Cardiac muscle cell (in vitro differentiated cells and primary cell): ENCODE data around the gene SLC38A4. TPM values are rescaled to one million over a fixed set of nuclear protein-coding genes. Genes with fewer than 3 reads are reported as not detected.
"Not testable (repeated sequence)": the region's sequence is repeated elsewhere in the genome, so short reads cannot be mapped to it uniquely, and the experiment has no call there.

ENCODE experiments used
- DNase-seq, 2 donors: peaks; one replicate each; pipeline versions ENCODE4 v3.0.0 to v3.0.0-alpha.2; 2010 to 2017; ENCODE audit warnings: low read depth in 1 of 2, low spot score in 1 of 2
- H3K27ac ChIP-seq: fragments of 200-600 bp; sonication (generic); 2 replicates; pipeline ENCODE4 v1.5.1; 2016
- H3K27me3 ChIP-seq: fragments of 200-600 bp; sonication (generic); 2 replicates; pipeline ENCODE4 v1.6.0; 2016; ENCODE audit warnings: control low read depth
- H3K36me3 ChIP-seq: fragments of 200-600 bp; sonication (generic); 2 replicates; pipeline ENCODE4 v1.5.1; 2016; ENCODE audit warnings: control low read depth
- H3K4me1 ChIP-seq: fragments of 200-600 bp; sonication (generic); 2 replicates; pipeline ENCODE4 v1.8.1; 2017; ENCODE audit warnings: low read depth, mild to moderate bottlenecking, mixed run types
- H3K4me3 ChIP-seq: fragments of 200-600 bp; sonication (generic); 2 replicates; pipeline ENCODE4 v1.5.1; 2016; ENCODE audit warnings: mild to moderate bottlenecking
- H3K9me3 ChIP-seq: fragments of 200-600 bp; sonication (generic); 2 replicates; pipeline ENCODE4 v1.5.1; 2017; ENCODE audit warnings: low read depth, mild to moderate bottlenecking, control low read depth
- polyA plus RNA-seq: library from polyadenylated mRNA; unstranded; fragments of >200 nt; fragmentation: Nextera tagmentation; extraction: Ambion mirVana; gene quantifications from 2 replicates; pipeline ENCODE4 v1.2.1, GENCODE V29; 2016
- total RNA-seq: library from RNA; depleted of rRNA; stranded (reverse); fragments of >200 nt; gene quantifications from 2 replicates; pipeline ENCODE4 v1.2.3, GENCODE V29; 2016
- TF ChIP-seq, protein P1 (sequence below): IDR thresholded peaks from 2 replicates; pipeline ENCODE4 v1.5.1; 2012; ENCODE audit warnings: low read depth, mild to moderate bottlenecking, low read length

Gene SLC38A4
- total and polyA plus RNA-seq, 2 experiments from 2014 or later, result 0.09 to 0.12 TPM

DNA sequence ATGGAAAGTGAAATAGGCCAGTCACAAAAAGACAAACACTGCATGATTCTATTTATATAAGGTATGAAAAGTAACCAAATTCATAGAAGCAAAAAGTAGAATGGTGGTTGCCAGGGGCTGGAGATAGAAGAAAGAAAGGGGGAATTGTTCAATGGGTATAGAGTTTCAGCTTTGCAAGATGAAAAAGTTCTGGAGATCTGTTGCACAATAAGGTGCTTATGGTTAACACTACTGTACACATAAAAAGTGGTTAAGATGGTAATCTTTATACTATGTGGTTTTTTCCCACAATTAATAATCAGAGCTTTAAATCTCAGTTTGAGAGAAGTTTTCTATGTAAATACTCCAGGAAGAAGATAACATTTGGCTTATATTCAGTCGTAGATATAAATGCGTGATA lies 73.4 kb downstream of the SLC38A4 start:
- Histone ChIP-seq H3K4me1 (no peaks in the 10 kb centered on the region), H3K27ac (no peak overlapping the region), H3K9me3 (no peaks in the 10 kb centered on the region), H3K4me3 (no peak overlapping the region), H3K27me3 (peaks cover 8% of the 10 kb centered on the region), H3K36me3 (no peaks in the 10 kb centered on the region)
- TF ChIP-seq, protein P1, sequence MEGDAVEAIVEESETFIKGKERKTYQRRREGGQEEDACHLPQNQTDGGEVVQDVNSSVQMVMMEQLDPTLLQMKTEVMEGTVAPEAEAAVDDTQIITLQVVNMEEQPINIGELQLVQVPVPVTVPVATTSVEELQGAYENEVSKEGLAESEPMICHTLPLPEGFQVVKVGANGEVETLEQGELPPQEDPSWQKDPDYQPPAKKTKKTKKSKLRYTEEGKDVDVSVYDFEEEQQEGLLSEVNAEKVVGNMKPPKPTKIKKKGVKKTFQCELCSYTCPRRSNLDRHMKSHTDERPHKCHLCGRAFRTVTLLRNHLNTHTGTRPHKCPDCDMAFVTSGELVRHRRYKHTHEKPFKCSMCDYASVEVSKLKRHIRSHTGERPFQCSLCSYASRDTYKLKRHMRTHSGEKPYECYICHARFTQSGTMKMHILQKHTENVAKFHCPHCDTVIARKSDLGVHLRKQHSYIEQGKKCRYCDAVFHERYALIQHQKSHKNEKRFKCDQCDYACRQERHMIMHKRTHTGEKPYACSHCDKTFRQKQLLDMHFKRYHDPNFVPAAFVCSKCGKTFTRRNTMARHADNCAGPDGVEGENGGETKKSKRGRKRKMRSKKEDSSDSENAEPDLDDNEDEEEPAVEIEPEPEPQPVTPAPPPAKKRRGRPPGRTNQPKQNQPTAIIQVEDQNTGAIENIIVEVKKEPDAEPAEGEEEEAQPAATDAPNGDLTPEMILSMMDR, result no peak
- DNase-seq, result no peak

DNA sequence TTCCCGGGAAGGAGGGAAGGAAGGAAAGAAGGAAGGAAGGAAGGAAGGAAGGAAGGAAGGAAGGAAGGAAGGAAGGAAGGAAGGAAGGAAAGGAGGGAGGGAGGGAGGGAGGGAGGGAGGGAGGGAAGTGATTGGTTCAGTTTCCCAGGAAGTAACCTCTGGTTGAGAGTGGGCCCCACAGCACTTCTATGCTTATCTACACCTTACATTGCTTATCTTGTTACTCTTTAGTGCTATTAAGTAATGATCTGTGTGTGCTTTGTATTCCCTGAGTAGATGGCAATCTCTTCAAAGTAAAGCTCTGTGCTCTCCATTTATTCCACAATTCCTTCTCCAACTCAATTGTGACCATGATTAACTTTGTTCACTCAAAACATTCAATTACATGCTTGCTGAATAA lies 74.6 kb downstream of the SLC38A4 start:
- Histone ChIP-seq H3K4me3 (no peak overlapping the region), H3K27me3 (peaks cover 8% of the 10 kb centered on the region), H3K9me3 (no peaks in the 10 kb centered on the region), H3K27ac (no peak overlapping the region), H3K4me1 (no peaks in the 10 kb centered on the region), H3K36me3 (no peaks in the 10 kb centered on the region)
- DNase-seq, result no peak
- TF ChIP-seq, protein P1, result no peak

DNA sequence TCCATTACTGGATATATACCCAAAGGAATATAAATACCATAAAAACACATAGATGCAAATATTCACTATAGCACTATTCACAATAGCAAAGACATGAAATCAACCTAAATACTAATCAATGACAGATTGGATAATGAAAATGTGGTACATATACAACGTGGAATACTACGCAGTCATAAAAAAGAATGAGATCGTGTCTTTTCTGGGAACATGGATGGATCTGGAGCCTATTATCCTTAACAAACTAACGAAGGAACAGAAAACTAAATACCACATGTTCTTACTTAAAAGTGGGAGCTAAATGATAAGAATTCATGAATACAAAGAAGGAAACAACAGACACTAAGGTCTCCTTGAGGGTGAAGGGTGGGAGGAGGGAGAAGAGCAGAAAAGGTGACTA lies 76.5 kb downstream of the SLC38A4 start:
- H3K36me3 ChIP-seq, result no peaks in the 10 kb centered on the region
- H3K4me3 ChIP-seq, result no peak overlapping the region
- peaks cover 8% of the 10 kb centered on the region for H3K27me3 ChIP-seq
- H3K27ac ChIP-seq, result no peak overlapping the region
- no peaks in the 10 kb centered on the region for H3K9me3 ChIP-seq
- DNase-seq, result no peak
- TF ChIP-seq, protein P1, result no peak
- no peaks in the 10 kb centered on the region for H3K4me1 ChIP-seq

DNA sequence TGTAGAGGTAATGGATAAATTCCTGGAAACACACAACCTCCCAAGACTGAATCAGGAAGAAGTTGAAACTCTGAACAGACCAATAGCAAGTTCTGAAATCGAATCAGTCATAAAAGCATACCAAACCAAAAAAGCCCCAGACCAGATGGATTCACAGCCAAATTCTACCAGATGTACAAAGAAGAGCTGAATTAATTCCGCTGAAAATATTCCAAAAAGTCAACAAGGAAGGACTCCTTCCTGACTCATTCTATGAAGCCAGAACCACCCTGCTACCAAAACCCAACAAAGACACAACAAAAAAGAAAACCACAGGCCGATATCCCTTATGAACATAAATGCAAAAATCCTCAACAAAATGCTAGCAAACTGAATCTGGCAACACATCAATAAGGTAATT lies 81.5 kb downstream of the SLC38A4 start:
- Histone ChIP-seq H3K4me1 (no peaks in the 10 kb centered on the region), H3K4me3 (no peak overlapping the region), H3K9me3 (no peaks in the 10 kb centered on the region), H3K27ac (no peak overlapping the region), H3K27me3 (no peaks in the 10 kb centered on the region), H3K36me3 (no peaks in the 10 kb centered on the region)
- TF ChIP-seq, protein P1, result no peak
- DNase-seq, result no peak

DNA sequence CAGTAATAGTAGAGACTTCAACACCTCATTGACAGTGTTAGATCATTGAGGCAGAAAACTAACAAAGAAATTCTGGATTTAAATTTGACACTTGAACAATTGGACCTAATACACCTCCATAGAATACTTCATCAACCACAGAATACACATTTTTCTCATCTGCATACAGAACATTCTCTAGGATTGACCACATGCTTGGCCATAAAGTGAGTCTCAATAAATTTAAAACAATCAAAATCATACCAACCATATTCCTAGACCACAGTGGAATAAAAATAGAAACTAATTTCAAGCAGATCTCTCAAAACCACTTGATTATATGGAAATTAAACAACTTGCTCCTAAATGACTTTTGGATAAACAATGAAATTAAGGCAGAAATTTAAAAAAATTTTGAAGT lies 82.3 kb downstream of the SLC38A4 start:
- H3K27ac ChIP-seq, result no peak overlapping the region
- no peaks in the 10 kb centered on the region for H3K9me3 ChIP-seq
- no peaks in the 10 kb centered on the region for H3K27me3 ChIP-seq
- no peaks in the 10 kb centered on the region for H3K36me3 ChIP-seq
- no peaks in the 10 kb centered on the region for H3K4me1 ChIP-seq
- TF ChIP-seq, protein P1, result no peak
- no peak overlapping the region for H3K4me3 ChIP-seq
- no peak for DNase-seq

DNA sequence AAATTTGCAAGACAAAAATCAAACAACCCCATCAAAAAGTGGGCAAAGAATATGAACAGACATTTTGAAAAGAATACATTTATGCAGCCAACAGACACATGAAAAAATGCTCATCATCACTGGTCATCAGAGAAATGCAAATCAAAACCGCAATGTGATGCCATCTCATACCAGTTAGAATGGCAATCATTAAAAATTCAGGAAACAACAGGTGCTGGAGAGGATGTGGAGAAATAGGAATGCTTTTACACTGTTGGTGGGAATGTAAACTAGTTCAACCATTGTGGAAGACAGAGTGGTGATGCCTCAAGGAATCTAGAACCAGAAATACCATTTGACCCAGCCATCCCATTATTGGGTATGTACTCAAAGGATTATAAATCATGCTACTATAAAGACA lies 83.5 kb downstream of the SLC38A4 start:
- not testable (repeated sequence) for H3K9me3 ChIP-seq, H3K36me3 ChIP-seq, H3K4me1 ChIP-seq, H3K27ac ChIP-seq, H3K4me3 ChIP-seq, DNase-seq, H3K27me3 ChIP-seq
